HEK293 (cell line): ENCODE data around the gene IFI30.

ENCODE experiments used
- GLI4 ChIP-seq: fragments of 450-650 bp; formaldehyde crosslinking; IDR thresholded peaks from 2 replicates; pipeline ENCODE4 v1.5.1; 2016; ENCODE audit warnings: missing biosample characterization, missing genetic modification characterization
- RBAK ChIP-seq: fragments of 450-650 bp; formaldehyde crosslinking; IDR thresholded peaks from 2 replicates; pipeline ENCODE4 v1.5.1; 2016; ENCODE audit warnings: missing biosample characterization, missing genetic modification characterization
- ZNF24 ChIP-seq: fragments of 450-650 bp; formaldehyde crosslinking; IDR thresholded peaks from 2 replicates; pipeline ENCODE4 v1.5.1; 2016; ENCODE audit warnings: missing biosample characterization, missing genetic modification characterization
- ZNF274 ChIP-seq, 2 experiments: fragments of 200-500 bp in 1 of 2; fragments of 450-650 bp in 1 of 2; sonication (Bioruptor generic) in 1 of 2; formaldehyde crosslinking in 1 of 2; IDR thresholded peaks; 2 replicates each; pipeline versions ENCODE4 v1.5.1 to v1.6.1; 2014 to 2016; ENCODE audit warnings: borderline replicate concordance in 1 of 2, inconsistent platforms in 1 of 2, low read length in 1 of 2, missing biosample characterization in 1 of 2, missing genetic modification characterization in 1 of 2
- ZNF354C ChIP-seq: fragments of 450-650 bp; formaldehyde crosslinking; IDR thresholded peaks from 2 replicates; pipeline ENCODE4 v1.5.1; 2016; ENCODE audit warnings: missing biosample characterization, missing genetic modification characterization, low read depth, borderline replicate concordance
- ZNF548 ChIP-seq: fragments of 450-650 bp; formaldehyde crosslinking; IDR thresholded peaks from 2 replicates; pipeline ENCODE4 v1.5.1; 2016; ENCODE audit warnings: missing biosample characterization, missing genetic modification characterization
- ZNF585B ChIP-seq: fragments of 450-650 bp; formaldehyde crosslinking; IDR thresholded peaks from 2 replicates; pipeline ENCODE4 v1.5.1; 2016; ENCODE audit warnings: missing biosample characterization, missing genetic modification characterization
- ZNF670 ChIP-seq: fragments of 450-650 bp; formaldehyde crosslinking; IDR thresholded peaks from 2 replicates; pipeline ENCODE4 v1.5.1; 2016; ENCODE audit warnings: missing biosample characterization, missing genetic modification characterization, low read depth
- ZNF768 ChIP-seq: fragments of 450-650 bp; formaldehyde crosslinking; IDR thresholded peaks from 2 replicates; pipeline ENCODE4 v1.5.1; 2018; ENCODE audit warnings: missing biosample characterization, mild to moderate bottlenecking, missing genetic modification characterization
- TF ChIP-seq, protein P1 (sequence below): fragments of 450-650 bp; formaldehyde crosslinking; IDR thresholded peaks from 2 replicates; pipeline ENCODE4 v1.5.1; 2017; ENCODE audit warnings: missing biosample characterization, missing genetic modification characterization
- TF ChIP-seq, protein P2 (sequence below): fragments of 450-650 bp; formaldehyde crosslinking; IDR thresholded peaks from 2 replicates; pipeline ENCODE4 v1.5.1; 2016; ENCODE audit warnings: missing biosample characterization, missing genetic modification characterization
- TF ChIP-seq, protein P3 (sequence below): fragments of 450-650 bp; formaldehyde crosslinking; IDR thresholded peaks from 2 replicates; pipeline ENCODE4 v1.5.1; 2017; ENCODE audit warnings: missing biosample characterization, missing genetic modification characterization
- TF ChIP-seq, protein P4 (sequence below): fragments of 450-650 bp; formaldehyde crosslinking; IDR thresholded peaks from 2 replicates; pipeline ENCODE4 v1.5.1; 2016; ENCODE audit warnings: missing biosample characterization, missing genetic modification characterization
- TF ChIP-seq, protein P5 (sequence below): fragments of 450-650 bp; formaldehyde crosslinking; conservative IDR thresholded peaks from 2 replicates; pipeline ENCODE4 v1.5.1; 2016; ENCODE audit warnings: low read depth, missing biosample characterization, missing genetic modification characterization

DNA sequence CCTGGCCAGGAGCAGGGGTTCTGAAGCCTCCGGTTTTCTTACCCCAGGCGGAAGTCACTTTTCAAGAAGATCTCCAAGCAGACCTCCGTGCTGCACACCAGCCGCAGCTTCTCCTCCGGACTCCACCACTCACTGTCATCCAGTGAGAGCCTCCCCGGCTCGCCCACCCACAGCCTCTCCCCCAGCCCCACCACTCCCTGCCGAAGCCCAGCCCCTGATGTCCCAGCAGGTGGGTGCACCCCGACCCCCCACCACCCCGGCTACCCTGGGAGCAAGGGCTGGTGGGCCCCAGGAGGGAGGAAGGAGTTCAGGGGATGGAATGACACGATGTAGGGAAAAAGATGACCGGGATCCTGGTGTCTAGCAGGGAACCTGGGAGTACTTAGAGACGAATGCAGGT is 26.2 kb upstream of the IFI30 start:
- TF ChIP-seq, protein P1, sequence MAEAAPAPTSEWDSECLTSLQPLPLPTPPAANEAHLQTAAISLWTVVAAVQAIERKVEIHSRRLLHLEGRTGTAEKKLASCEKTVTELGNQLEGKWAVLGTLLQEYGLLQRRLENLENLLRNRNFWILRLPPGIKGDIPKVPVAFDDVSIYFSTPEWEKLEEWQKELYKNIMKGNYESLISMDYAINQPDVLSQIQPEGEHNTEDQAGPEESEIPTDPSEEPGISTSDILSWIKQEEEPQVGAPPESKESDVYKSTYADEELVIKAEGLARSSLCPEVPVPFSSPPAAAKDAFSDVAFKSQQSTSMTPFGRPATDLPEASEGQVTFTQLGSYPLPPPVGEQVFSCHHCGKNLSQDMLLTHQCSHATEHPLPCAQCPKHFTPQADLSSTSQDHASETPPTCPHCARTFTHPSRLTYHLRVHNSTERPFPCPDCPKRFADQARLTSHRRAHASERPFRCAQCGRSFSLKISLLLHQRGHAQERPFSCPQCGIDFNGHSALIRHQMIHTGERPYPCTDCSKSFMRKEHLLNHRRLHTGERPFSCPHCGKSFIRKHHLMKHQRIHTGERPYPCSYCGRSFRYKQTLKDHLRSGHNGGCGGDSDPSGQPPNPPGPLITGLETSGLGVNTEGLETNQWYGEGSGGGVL (tag by site-specific recombination): no peak
- TF ChIP-seq, protein P2, sequence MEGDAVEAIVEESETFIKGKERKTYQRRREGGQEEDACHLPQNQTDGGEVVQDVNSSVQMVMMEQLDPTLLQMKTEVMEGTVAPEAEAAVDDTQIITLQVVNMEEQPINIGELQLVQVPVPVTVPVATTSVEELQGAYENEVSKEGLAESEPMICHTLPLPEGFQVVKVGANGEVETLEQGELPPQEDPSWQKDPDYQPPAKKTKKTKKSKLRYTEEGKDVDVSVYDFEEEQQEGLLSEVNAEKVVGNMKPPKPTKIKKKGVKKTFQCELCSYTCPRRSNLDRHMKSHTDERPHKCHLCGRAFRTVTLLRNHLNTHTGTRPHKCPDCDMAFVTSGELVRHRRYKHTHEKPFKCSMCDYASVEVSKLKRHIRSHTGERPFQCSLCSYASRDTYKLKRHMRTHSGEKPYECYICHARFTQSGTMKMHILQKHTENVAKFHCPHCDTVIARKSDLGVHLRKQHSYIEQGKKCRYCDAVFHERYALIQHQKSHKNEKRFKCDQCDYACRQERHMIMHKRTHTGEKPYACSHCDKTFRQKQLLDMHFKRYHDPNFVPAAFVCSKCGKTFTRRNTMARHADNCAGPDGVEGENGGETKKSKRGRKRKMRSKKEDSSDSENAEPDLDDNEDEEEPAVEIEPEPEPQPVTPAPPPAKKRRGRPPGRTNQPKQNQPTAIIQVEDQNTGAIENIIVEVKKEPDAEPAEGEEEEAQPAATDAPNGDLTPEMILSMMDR (tag by site-specific recombination): no peak
- TF ChIP-seq ZNF670 (tag by site-specific recombination) (no peak), ZNF24 (tag by site-specific recombination) (no peak), ZNF768 (tag by site-specific recombination) (no peak), ZNF354C (tag by site-specific recombination) (no peak), ZNF274 (IDR thresholded peaks at IDR 0.05; ENCODE audit: low read length) (no peak), ZNF274 (tag by site-specific recombination; IDR thresholded peaks at IDR 0.05; ENCODE audit: borderline replicate concordance) (no peak), RBAK (no peak), ZNF585B (tag by site-specific recombination) (no peak), ZNF548 (tag by site-specific recombination) (no peak), GLI4 (tag by site-specific recombination) (no peak)
- TF ChIP-seq, protein P3, sequence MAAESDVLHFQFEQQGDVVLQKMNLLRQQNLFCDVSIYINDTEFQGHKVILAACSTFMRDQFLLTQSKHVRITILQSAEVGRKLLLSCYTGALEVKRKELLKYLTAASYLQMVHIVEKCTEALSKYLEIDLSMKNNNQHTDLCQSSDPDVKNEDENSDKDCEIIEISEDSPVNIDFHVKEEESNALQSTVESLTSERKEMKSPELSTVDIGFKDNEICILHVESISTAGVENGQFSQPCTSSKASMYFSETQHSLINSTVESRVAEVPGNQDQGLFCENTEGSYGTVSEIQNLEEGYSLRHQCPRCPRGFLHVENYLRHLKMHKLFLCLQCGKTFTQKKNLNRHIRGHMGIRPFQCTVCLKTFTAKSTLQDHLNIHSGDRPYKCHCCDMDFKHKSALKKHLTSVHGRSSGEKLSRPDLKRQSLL: no peak
- TF ChIP-seq, protein P4, sequence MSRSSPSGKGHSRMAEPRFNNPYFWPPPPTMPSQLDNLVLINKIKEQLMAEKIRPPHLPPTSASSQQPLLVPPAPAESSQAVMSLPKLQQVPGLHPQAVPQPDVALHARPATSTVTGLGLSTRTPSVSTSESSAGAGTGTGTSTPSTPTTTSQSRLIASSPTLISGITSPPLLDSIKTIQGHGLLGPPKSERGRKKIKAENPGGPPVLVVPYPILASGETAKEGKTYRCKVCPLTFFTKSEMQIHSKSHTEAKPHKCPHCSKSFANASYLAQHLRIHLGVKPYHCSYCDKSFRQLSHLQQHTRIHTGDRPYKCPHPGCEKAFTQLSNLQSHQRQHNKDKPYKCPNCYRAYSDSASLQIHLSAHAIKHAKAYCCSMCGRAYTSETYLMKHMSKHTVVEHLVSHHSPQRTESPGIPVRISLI: no peak
- TF ChIP-seq, protein P5, sequence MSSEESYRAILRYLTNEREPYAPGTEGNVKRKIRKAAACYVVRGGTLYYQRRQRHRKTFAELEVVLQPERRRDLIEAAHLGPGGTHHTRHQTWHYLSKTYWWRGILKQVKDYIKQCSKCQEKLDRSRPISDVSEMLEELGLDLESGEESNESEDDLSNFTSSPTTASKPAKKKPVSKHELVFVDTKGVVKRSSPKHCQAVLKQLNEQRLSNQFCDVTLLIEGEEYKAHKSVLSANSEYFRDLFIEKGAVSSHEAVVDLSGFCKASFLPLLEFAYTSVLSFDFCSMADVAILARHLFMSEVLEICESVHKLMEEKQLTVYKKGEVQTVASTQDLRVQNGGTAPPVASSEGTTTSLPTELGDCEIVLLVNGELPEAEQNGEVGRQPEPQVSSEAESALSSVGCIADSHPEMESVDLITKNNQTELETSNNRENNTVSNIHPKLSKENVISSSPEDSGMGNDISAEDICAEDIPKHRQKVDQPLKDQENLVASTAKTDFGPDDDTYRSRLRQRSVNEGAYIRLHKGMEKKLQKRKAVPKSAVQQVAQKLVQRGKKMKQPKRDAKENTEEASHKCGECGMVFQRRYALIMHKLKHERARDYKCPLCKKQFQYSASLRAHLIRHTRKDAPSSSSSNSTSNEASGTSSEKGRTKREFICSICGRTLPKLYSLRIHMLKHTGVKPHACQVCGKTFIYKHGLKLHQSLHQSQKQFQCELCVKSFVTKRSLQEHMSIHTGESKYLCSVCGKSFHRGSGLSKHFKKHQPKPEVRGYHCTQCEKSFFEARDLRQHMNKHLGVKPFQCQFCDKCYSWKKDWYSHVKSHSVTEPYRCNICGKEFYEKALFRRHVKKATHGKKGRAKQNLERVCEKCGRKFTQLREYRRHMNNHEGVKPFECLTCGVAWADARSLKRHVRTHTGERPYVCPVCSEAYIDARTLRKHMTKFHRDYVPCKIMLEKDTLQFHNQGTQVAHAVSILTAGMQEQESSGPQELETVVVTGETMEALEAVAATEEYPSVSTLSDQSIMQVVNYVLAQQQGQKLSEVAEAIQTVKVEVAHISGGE: no peak
